Testis (tissue), 2 donors: Measurements from ENCODE around the gene WWC2.

Source experiments
- POLR2A ChIP-seq: fragments of 450-650 bp; IDR thresholded peaks from one replicate; pipeline ENCODE4 v1.6.1; 2017; ENCODE audit warnings: antibody characterized with exemption, mild to moderate bottlenecking, moderate library complexity
- TF ChIP-seq, protein P1 (sequence below), 3 experiments: fragments of 450-650 bp in 2 of 3; fragments of 200-600 bp in 1 of 3; sonication (generic) in 1 of 3; IDR thresholded peaks; one replicate each; pipeline ENCODE4 v1.5.1; 2016 to 2019; ENCODE audit warnings: antibody characterized with exemption in 3 of 3, mild to moderate bottlenecking in 2 of 3, moderate library complexity in 1 of 3

DNA sequence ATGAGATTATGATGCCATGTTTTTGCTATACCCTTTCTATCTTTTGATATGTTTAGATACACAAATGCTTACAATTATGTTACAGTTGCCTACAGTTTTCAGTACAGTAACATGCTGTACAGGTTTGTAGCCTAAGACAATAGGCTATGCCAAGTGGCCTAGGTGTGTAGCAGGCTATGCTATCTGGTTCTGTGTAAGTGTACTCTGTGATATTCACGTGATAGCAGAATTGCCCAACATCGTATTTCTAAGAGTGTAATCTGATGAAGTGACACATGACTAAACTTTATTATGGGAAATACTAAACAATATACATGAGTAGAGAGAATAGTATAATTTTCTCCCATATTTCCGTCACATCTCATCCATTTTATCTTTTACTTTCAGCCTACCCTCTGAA lies 124.0 kb downstream of the WWC2 start:
- TF ChIP-seq, protein P1, sequence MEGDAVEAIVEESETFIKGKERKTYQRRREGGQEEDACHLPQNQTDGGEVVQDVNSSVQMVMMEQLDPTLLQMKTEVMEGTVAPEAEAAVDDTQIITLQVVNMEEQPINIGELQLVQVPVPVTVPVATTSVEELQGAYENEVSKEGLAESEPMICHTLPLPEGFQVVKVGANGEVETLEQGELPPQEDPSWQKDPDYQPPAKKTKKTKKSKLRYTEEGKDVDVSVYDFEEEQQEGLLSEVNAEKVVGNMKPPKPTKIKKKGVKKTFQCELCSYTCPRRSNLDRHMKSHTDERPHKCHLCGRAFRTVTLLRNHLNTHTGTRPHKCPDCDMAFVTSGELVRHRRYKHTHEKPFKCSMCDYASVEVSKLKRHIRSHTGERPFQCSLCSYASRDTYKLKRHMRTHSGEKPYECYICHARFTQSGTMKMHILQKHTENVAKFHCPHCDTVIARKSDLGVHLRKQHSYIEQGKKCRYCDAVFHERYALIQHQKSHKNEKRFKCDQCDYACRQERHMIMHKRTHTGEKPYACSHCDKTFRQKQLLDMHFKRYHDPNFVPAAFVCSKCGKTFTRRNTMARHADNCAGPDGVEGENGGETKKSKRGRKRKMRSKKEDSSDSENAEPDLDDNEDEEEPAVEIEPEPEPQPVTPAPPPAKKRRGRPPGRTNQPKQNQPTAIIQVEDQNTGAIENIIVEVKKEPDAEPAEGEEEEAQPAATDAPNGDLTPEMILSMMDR (IDR thresholded peaks at IDR 0.05), result no peak
- TF ChIP-seq POLR2A, result no peak
